Measurements from ENCODE around the gene RAB5IF.

RAB5IF gene

GRCh38 chr20:36647196-36648121 is 41.9 kb downstream of the RAB5IF start:
- Histone ChIP-seq H3K9ac (ENCODE audit: low read depth, low read length) (no peak overlapping the region), H3K4me3 (ENCODE audit: low read length) (no peak overlapping the region), H3K9me3 (ENCODE audit: insufficient read depth, low read depth, low read length) (no peaks in the 10 kb centered on the region), H3K36me3 (ENCODE audit: insufficient read depth, low read length) (no peaks in the 10 kb centered on the region), H3K27me3 (ENCODE audit: insufficient read depth, low read length) (no peaks in the 10 kb centered on the region), H3K4me1 (ENCODE audit: insufficient read depth, low read length) (peaks cover 25% of the 10 kb centered on the region; the same call in 1 of the 2 replicates), H3K27ac (ENCODE audit: low read depth, low read length) (0 out of 2 replicates have a peak overlapping the region, but pooled peaks have one; percentile 6)
- 91% methylated on average over 7 of the region's 8 CpGs for WGBS

DNA sequence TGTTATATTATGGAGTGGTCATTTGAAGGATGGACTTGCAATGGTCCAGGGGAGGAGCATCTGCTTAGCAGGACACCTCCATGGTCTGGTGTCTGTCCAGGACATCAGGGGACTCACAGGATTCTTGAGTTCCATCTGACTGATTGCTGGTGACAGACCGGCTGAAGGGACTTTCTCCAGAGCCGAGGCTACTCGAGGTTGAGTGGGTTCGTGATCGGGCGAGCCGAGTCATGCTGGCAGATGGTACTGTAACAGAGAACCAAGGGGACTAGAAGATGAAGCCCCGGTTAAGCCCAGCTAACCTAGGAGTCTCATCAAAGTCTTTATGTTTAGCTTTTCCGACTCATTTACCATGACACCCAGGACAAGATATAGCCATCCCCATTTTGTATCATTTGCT is 47.9 kb downstream of the RAB5IF start:
- Histone ChIP-seq H3K4me3 (ENCODE audit: low read length) (no peak overlapping the region), H3K27ac (ENCODE audit: low read depth, low read length) (no peak overlapping the region), H3K36me3 (ENCODE audit: insufficient read depth, low read length) (peaks cover 11% of the 10 kb centered on the region), H3K4me1 (ENCODE audit: insufficient read depth, low read length) (no peaks in the 10 kb centered on the region), H3K9me3 (ENCODE audit: insufficient read depth, low read depth, low read length) (no peaks in the 10 kb centered on the region), H3K9ac (ENCODE audit: low read depth, low read length) (no peak overlapping the region), H3K27me3 (ENCODE audit: insufficient read depth, low read length) (no peaks in the 10 kb centered on the region)
- 95% methylated on average over 9 of the region's 9 CpGs for WGBS

DNA sequence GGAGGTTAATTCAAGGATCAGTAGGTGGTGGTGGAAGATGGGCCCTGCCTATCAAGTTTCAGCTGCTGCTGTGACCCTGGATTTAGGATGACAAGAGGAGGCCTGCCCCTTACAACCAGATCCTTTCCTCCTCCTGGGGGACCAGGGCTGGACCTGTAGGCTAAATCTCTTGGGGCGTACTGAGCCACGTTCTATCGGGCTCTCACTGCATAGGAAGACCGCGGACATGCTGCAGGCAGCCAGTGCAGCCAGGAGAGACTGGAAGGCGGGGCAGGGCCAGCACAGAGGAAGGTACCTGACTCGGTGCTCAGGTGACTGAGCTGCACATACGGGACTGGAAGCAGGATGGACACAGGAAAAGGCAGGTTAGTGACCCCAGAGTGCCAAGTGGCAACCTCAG is 48.9 kb downstream of the RAB5IF start:
- H3K27ac ChIP-seq (ENCODE audit: low read depth, low read length), result no peak overlapping the region
- no peaks in the 10 kb centered on the region for H3K4me1 ChIP-seq (ENCODE audit: insufficient read depth, low read length)
- H3K4me3 ChIP-seq (ENCODE audit: low read length), result no peak overlapping the region
- WGBS, result 95% methylated on average over 8 of the region's 8 CpGs
- no peaks in the 10 kb centered on the region for H3K9me3 ChIP-seq (ENCODE audit: insufficient read depth, low read depth, low read length)
- peaks cover 11% of the 10 kb centered on the region for H3K36me3 ChIP-seq (ENCODE audit: insufficient read depth, low read length)
- H3K9ac ChIP-seq (ENCODE audit: low read depth, low read length), result no peak overlapping the region
- H3K27me3 ChIP-seq (ENCODE audit: insufficient read depth, low read length), result no peaks in the 10 kb centered on the region

GRCh38 chr20:36655004-36655403 is 49.4 kb downstream of the RAB5IF start:
- H3K27me3 ChIP-seq (ENCODE audit: insufficient read depth, low read length), result no peaks in the 10 kb centered on the region
- H3K4me3 ChIP-seq (ENCODE audit: low read length), result no peak overlapping the region
- H3K36me3 ChIP-seq (ENCODE audit: insufficient read depth, low read length), result peaks cover 11% of the 10 kb centered on the region
- no peaks in the 10 kb centered on the region for H3K4me1 ChIP-seq (ENCODE audit: insufficient read depth, low read length)
- no peak overlapping the region for H3K27ac ChIP-seq (ENCODE audit: low read depth, low read length)
- no peaks in the 10 kb centered on the region for H3K9me3 ChIP-seq (ENCODE audit: insufficient read depth, low read depth, low read length)
- WGBS, result 97% methylated on average over 3 of the region's 3 CpGs
- H3K9ac ChIP-seq (ENCODE audit: low read depth, low read length), result no peak overlapping the region

- WGBS, result 95% methylated on average over 4 of the region's 4 CpGs
- Histone ChIP-seq H3K27me3 (ENCODE audit: insufficient read depth, low read length) (no peaks in the 10 kb centered on the region), H3K4me3 (ENCODE audit: low read length) (no peak overlapping the region), H3K36me3 (ENCODE audit: insufficient read depth, low read length) (peaks cover 11% of the 10 kb centered on the region), H3K27ac (ENCODE audit: low read depth, low read length) (no peak overlapping the region), H3K9ac (ENCODE audit: low read depth, low read length) (no peak overlapping the region), H3K4me1 (ENCODE audit: insufficient read depth, low read length) (no peaks in the 10 kb centered on the region), H3K9me3 (ENCODE audit: insufficient read depth, low read depth, low read length) (no peaks in the 10 kb centered on the region)
Measured at GRCh38 chr20:36656733-36657132, 51.2 kb downstream of the RAB5IF start.

GRCh38 chr20:36658300-36658699 is 52.7 kb downstream of the RAB5IF start:
- Histone ChIP-seq H3K4me1 (ENCODE audit: insufficient read depth, low read length) (no peaks in the 10 kb centered on the region), H3K36me3 (ENCODE audit: insufficient read depth, low read length) (peaks cover 8% of the 10 kb centered on the region), H3K9ac (ENCODE audit: low read depth, low read length) (no peak overlapping the region), H3K27me3 (ENCODE audit: insufficient read depth, low read length) (no peaks in the 10 kb centered on the region), H3K27ac (ENCODE audit: low read depth, low read length) (no peak overlapping the region), H3K9me3 (ENCODE audit: insufficient read depth, low read depth, low read length) (no peaks in the 10 kb centered on the region), H3K4me3 (ENCODE audit: low read length) (no peak overlapping the region)
- WGBS, result 96% methylated on average over 3 of the region's 3 CpGs

Data from HUES64 (cell line).